ENCODE results near the gene PCBP2.

Gene PCBP2

DNA sequence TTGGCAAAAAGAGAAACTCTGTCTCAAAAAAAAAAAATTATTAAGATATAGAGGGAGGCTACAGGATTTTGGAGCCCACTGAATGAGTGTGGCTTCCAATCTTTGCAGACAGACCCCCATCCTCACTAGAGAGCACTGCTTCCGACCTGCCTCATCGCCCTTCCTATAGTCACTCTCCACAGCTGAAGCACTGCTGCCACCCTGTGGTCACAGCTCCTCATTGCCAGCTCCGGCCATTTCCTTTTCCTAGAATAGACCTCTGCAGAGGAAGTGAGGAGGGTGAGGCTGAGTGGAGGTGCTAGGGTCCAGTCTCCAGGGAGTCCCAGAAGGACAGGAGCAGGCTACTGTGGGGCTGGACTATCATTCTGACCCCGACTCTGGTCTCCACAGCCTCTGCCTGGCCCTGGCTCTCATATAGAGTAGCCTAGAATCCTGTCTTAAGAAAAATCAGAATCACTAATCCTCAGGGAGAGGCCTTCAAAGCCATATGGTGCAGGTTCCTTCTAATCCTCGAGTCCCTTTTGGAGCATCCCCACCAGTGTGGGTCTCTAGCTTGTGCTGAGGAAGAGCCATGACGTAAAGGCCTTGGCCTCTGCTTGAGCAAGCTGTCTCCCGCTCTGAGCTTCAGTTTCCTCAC, 56.8 kb downstream of the PCBP2 start:
- DNase-seq (ENCODE audit: low spot score): no peak
- Histone ChIP-seq H3K27me3 (ENCODE audit: insufficient read depth, poor library complexity, severe bottlenecking) (no peaks in the 10 kb centered on the region), H3K4me3 (ENCODE audit: severe bottlenecking) (no peak overlapping the region), H3K9me3 (ENCODE audit: severe bottlenecking) (no peaks in the 10 kb centered on the region), H3K27ac (ENCODE audit: poor library complexity, severe bottlenecking) (no peak overlapping the region), H3K36me3 (ENCODE audit: low read depth) (peaks cover 16% of the 10 kb centered on the region), H3K4me1 (ENCODE audit: insufficient read depth, poor library complexity, severe bottlenecking) (no peaks in the 10 kb centered on the region)
- TF ChIP-seq, protein P1, sequence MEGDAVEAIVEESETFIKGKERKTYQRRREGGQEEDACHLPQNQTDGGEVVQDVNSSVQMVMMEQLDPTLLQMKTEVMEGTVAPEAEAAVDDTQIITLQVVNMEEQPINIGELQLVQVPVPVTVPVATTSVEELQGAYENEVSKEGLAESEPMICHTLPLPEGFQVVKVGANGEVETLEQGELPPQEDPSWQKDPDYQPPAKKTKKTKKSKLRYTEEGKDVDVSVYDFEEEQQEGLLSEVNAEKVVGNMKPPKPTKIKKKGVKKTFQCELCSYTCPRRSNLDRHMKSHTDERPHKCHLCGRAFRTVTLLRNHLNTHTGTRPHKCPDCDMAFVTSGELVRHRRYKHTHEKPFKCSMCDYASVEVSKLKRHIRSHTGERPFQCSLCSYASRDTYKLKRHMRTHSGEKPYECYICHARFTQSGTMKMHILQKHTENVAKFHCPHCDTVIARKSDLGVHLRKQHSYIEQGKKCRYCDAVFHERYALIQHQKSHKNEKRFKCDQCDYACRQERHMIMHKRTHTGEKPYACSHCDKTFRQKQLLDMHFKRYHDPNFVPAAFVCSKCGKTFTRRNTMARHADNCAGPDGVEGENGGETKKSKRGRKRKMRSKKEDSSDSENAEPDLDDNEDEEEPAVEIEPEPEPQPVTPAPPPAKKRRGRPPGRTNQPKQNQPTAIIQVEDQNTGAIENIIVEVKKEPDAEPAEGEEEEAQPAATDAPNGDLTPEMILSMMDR (IDR thresholded peaks at IDR 0.05; ENCODE audit: poor library complexity, severe bottlenecking): peak; percentile 95
- peak; percentile 92 for ATAC-seq (ENCODE audit: low read depth)

DNA sequence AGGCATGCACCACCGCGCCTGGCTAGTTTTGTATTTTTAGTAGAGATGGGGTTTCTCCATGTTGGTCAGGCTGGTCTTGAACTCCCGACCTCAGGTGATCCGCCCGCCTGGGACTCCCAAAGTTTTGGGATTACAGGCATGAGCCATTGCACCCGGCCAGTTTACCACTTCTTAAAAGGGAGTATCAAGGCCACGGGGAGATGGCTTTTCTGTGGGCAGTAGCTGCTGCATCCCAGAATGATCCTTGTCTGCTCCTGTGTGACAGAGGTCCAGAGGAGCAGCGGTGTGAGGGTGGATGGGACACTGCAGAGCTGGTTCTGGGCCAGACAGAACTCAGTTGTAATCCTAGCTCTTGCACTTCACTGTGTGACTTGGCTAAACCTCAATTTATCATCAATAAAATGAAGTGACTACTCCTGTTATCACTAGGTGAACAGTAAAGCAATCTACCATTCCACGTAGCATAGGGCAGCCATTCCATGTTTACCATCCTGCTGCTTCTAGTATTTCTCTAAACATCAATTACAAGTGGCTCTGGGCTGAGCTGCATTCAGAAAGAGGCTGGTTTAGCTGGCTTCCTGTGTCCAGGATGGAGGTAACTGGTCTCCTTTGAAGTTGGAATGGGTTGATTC, 58.4 kb downstream of the PCBP2 start:
- Histone ChIP-seq H3K4me1 (ENCODE audit: insufficient read depth, poor library complexity, severe bottlenecking) (no peaks in the 10 kb centered on the region), H3K36me3 (ENCODE audit: low read depth) (peaks cover 29% of the 10 kb centered on the region), H3K27me3 (ENCODE audit: insufficient read depth, poor library complexity, severe bottlenecking) (no peaks in the 10 kb centered on the region), H3K27ac (ENCODE audit: poor library complexity, severe bottlenecking) (no peak overlapping the region), H3K9me3 (ENCODE audit: severe bottlenecking) (no peaks in the 10 kb centered on the region), H3K4me3 (ENCODE audit: severe bottlenecking) (no peak overlapping the region)
- TF ChIP-seq, protein P1 (IDR thresholded peaks at IDR 0.05; ENCODE audit: poor library complexity, severe bottlenecking): no peak
- ATAC-seq (ENCODE audit: low read depth) (no peak), DNase-seq (ENCODE audit: low spot score) (no peak)

DNA sequence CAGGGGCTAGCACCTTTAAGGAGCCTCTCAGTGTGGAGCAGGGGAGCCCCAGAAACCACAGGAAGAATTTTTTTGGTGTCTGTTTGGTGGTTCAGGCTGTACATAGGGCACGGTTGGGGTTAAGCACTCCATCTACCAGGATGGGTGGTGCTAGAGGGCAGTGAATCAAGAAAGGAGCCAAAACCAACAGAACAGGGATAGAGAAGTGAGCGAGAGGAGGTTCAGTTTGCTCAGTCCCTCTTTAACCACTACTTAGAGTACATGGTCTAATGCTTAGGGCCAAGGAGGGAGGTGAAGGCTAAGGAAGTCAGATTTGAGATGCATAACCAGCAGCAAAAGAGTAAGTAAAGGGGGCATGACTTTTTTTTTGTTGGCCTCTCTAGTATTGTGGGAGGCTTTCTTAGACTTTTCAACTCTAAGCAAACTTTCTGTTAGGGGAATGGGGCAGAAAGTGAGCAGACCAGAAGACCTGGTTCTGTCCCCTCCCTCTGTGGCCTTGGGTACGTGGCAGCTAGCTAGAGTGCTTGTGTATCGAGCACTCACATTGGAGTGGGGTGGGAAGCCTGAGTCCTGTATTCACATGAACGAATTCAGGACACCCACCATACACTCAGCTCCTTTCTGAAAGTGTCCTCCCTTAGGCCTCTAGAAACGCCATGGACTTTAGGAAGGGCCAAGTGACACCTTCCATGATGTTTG, 62.0 kb downstream of the PCBP2 start:
- no peaks in the 10 kb centered on the region for H3K27me3 ChIP-seq (ENCODE audit: insufficient read depth, poor library complexity, severe bottlenecking)
- no peaks in the 10 kb centered on the region for H3K4me1 ChIP-seq (ENCODE audit: insufficient read depth, poor library complexity, severe bottlenecking)
- H3K9me3 ChIP-seq (ENCODE audit: severe bottlenecking): no peaks in the 10 kb centered on the region
- DNase-seq (ENCODE audit: low spot score) (no peak), ATAC-seq (ENCODE audit: low read depth) (no peak)
- TF ChIP-seq, protein P1 (IDR thresholded peaks at IDR 0.05; ENCODE audit: poor library complexity, severe bottlenecking): no peak
- H3K27ac ChIP-seq (ENCODE audit: poor library complexity, severe bottlenecking): no peak overlapping the region
- H3K4me3 ChIP-seq (ENCODE audit: severe bottlenecking): no peak overlapping the region
- peaks cover 44% of the 10 kb centered on the region for H3K36me3 ChIP-seq (ENCODE audit: low read depth)

DNA sequence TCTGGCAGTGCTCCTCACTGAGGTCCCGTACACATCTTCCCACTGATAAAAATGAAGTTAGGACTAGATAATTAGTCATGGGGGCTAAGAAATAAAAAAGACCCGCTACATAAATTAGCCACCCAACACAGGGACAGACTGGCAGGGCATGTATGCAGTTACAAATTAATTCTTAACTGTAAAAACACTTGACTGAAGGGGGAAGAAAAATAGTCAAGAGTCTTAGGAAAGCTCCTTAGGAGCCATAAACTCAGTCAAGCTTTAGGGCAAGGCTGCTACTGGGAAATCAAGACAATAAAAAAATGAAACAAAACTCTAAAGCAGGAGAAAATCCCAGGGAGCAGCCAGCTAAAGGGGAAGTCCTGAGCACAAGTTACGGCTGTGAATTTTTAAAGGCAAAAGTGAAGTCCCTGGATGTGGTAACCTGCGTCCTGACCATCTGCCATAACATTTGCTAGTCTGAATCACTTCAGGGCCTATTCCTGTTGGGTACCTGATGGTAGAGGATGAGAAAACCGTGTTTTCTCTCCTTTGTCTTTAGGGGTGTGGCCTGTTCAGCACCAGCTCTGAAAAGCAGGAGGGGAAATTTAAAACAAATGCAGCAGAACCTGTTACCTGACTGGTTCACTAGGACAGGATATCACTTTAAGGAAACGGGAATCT, 62.9 kb downstream of the PCBP2 start:
- no peak overlapping the region for H3K27ac ChIP-seq (ENCODE audit: poor library complexity, severe bottlenecking)

More for the DNA sequence above, 62.9 kb downstream of the PCBP2 start:
- no peaks in the 10 kb centered on the region for H3K9me3 ChIP-seq (ENCODE audit: severe bottlenecking)
- H3K27me3 ChIP-seq (ENCODE audit: insufficient read depth, poor library complexity, severe bottlenecking): no peaks in the 10 kb centered on the region
- no peak for DNase-seq (ENCODE audit: low spot score)
- no peaks in the 10 kb centered on the region for H3K4me1 ChIP-seq (ENCODE audit: insufficient read depth, poor library complexity, severe bottlenecking)
- peaks cover 50% of the 10 kb centered on the region for H3K36me3 ChIP-seq (ENCODE audit: low read depth)
- no peak for ATAC-seq (ENCODE audit: low read depth)
- H3K4me3 ChIP-seq (ENCODE audit: severe bottlenecking): no peak overlapping the region
- TF ChIP-seq, protein P1 (IDR thresholded peaks at IDR 0.05; ENCODE audit: poor library complexity, severe bottlenecking): no peak

All from RWPE2 (cell line).